ENCODE data around the gene LY9.

Gene LY9

GRCh38 chr1:160834945-160835565 lies 39.1 kb downstream of the LY9 start:
- Histone ChIP-seq H3K4me1 (ENCODE audit: control insufficient read depth, insufficient read depth, low read length) (no peaks in the 10 kb centered on the region; the same call in 1 of the 2 replicates), H3K36me3 (ENCODE audit: control insufficient read depth, insufficient read depth, low read length) (no peaks in the 10 kb centered on the region), H3K27me3 (ENCODE audit: control insufficient read depth, insufficient read depth, low read length) (no peaks in the 10 kb centered on the region), H3K27ac (ENCODE audit: low read length) (no peak overlapping the region), H3K9me3 (ENCODE audit: control insufficient read depth, insufficient read depth, low read length) (no peaks in the 10 kb centered on the region), H3K4me3 (ENCODE audit: low read length) (no peak overlapping the region)
- WGBS (ENCODE audit: insufficient coverage, insufficient read length): no CpG with 5 or more reads among the region's 3 CpGs
- DNase-seq (ENCODE audit: low read depth, low spot score): no peak

DNA sequence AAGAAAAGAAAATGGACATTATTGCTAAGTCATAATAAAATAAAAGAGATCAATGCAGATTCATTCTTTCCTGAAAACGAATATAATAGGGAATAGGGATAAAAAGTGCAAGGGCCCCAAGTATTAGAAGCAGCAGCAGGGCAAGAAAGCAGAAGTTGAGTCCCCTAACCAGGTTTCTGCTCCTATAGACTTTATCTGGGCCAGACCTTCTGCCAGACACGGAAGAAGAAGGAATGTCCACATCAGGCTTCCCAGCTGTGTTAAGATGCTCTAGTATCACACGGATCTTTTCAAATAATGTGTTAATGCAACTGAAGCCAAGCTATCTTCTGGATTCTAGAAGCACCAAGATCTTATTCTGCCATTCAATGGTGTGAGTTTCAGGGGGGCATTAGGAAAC lies 39.8 kb downstream of the LY9 start:
- Histone ChIP-seq H3K9me3 (ENCODE audit: control insufficient read depth, insufficient read depth, low read length) (no peaks in the 10 kb centered on the region), H3K27ac (ENCODE audit: low read length) (no peak overlapping the region), H3K27me3 (ENCODE audit: control insufficient read depth, insufficient read depth, low read length) (no peaks in the 10 kb centered on the region), H3K4me1 (ENCODE audit: control insufficient read depth, insufficient read depth, low read length) (no peaks in the 10 kb centered on the region; the same call in 1 of the 2 replicates), H3K36me3 (ENCODE audit: control insufficient read depth, insufficient read depth, low read length) (no peaks in the 10 kb centered on the region), H3K4me3 (ENCODE audit: low read length) (no peak overlapping the region)
- no peak for DNase-seq (ENCODE audit: low read depth, low spot score)
- WGBS (ENCODE audit: insufficient coverage, insufficient read length): no CpG with 5 or more reads among the region's 3 CpGs

DNA sequence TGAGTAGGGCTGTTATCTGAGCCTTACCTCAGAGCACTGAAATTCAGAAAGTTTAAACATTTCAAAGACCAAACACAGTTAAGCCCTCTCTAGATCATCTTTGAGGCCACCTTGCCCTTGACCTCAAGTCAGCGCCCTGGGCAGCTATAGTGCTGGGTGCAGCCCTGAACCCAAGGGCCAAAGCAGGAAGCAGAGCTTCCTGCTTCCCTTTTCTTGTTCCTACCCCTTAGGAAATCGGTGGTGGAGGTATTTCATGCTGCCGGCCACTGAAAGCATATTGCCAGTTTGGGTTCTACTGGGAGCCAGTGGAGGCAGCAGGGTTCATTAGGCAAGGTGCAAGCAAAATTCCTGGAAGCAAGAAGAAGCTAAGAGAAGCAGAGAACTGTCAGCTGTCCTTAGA lies 40.6 kb downstream of the LY9 start:
- no peaks in the 10 kb centered on the region; the same call in 1 of the 2 replicates for H3K4me1 ChIP-seq (ENCODE audit: control insufficient read depth, insufficient read depth, low read length)
- no peak for DNase-seq (ENCODE audit: low read depth, low spot score)
- H3K27ac ChIP-seq (ENCODE audit: low read length): no peak overlapping the region
- no peak overlapping the region for H3K4me3 ChIP-seq (ENCODE audit: low read length)
- no peaks in the 10 kb centered on the region for H3K36me3 ChIP-seq (ENCODE audit: control insufficient read depth, insufficient read depth, low read length)
- no peaks in the 10 kb centered on the region for H3K9me3 ChIP-seq (ENCODE audit: control insufficient read depth, insufficient read depth, low read length)
- no CpG with 5 or more reads among the region's 3 CpGs for WGBS (ENCODE audit: insufficient coverage, insufficient read length)
- no peaks in the 10 kb centered on the region for H3K27me3 ChIP-seq (ENCODE audit: control insufficient read depth, insufficient read depth, low read length)

GRCh38 chr1:160836981-160837557 lies 41.1 kb downstream of the LY9 start:
- H3K9me3 ChIP-seq (ENCODE audit: control insufficient read depth, insufficient read depth, low read length): no peaks in the 10 kb centered on the region
- WGBS (ENCODE audit: insufficient coverage, insufficient read length): no CpG with 5 or more reads among the region's 4 CpGs
- H3K27ac ChIP-seq (ENCODE audit: low read length): no peak overlapping the region
- no peaks in the 10 kb centered on the region for H3K36me3 ChIP-seq (ENCODE audit: control insufficient read depth, insufficient read depth, low read length)
- DNase-seq (ENCODE audit: low read depth, low spot score): no peak
- no peaks in the 10 kb centered on the region; the same call in 1 of the 2 replicates for H3K4me1 ChIP-seq (ENCODE audit: control insufficient read depth, insufficient read depth, low read length)
- no peak overlapping the region for H3K4me3 ChIP-seq (ENCODE audit: low read length)
- H3K27me3 ChIP-seq (ENCODE audit: control insufficient read depth, insufficient read depth, low read length): no peaks in the 10 kb centered on the region

DNA sequence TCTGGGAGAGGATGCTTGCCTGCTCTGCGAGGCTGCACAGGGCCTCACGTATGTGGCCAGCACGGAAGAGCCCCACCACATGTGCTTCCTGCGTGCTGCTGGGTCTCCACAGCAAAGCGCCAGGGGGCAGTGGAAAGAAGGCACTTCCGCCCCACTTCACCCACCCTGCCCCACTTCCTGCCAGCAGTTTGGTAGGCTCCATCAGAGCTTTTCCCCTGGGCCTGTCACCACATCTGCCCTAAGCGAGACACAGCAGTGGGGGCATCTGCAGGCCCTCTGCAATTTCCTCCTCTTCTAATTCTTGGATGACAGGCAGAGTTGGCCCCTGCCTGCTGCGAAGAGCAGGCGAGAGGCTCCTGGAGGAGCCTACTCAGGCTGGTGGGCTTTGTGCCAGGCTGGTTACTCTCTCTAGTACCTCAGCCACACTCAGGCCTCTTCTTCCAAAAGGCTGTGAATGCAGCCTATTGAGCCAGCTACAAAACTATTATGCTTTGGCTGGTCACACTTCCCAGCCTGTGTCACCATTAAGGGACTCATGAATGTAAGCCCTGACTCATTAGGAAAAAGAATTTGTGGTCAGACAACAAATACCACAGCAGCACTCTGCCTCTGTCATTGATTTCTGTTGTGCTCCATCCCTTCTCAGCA lies 41.7 kb downstream of the LY9 start:
- no peak overlapping the region for H3K27ac ChIP-seq (ENCODE audit: low read length)
- H3K4me3 ChIP-seq (ENCODE audit: low read length): no peak overlapping the region
- no peak for DNase-seq (ENCODE audit: low read depth, low spot score)
- H3K4me1 ChIP-seq (ENCODE audit: control insufficient read depth, insufficient read depth, low read length): no peaks in the 10 kb centered on the region; the same call in 1 of the 2 replicates
- H3K36me3 ChIP-seq (ENCODE audit: control insufficient read depth, insufficient read depth, low read length): no peaks in the 10 kb centered on the region
- H3K27me3 ChIP-seq (ENCODE audit: control insufficient read depth, insufficient read depth, low read length): no peaks in the 10 kb centered on the region
- WGBS (ENCODE audit: insufficient coverage, insufficient read length): no CpG with 5 or more reads among the region's 9 CpGs
- H3K9me3 ChIP-seq (ENCODE audit: control insufficient read depth, insufficient read depth, low read length): no peaks in the 10 kb centered on the region

GRCh38 chr1:160838888-160839287 lies 42.9 kb downstream of the LY9 start:
- WGBS (ENCODE audit: insufficient coverage, insufficient read length): no CpG with 5 or more reads among the region's 7 CpGs
- no peaks in the 10 kb centered on the region for H3K9me3 ChIP-seq (ENCODE audit: control insufficient read depth, insufficient read depth, low read length)
- no peak for DNase-seq (ENCODE audit: low read depth, low spot score)
- H3K27me3 ChIP-seq (ENCODE audit: control insufficient read depth, insufficient read depth, low read length): no peaks in the 10 kb centered on the region
- no peaks in the 10 kb centered on the region for H3K36me3 ChIP-seq (ENCODE audit: control insufficient read depth, insufficient read depth, low read length)
- no peak overlapping the region for H3K27ac ChIP-seq (ENCODE audit: low read length)
- H3K4me1 ChIP-seq (ENCODE audit: control insufficient read depth, insufficient read depth, low read length): no peaks in the 10 kb centered on the region; the same call in 1 of the 2 replicates
- H3K4me3 ChIP-seq (ENCODE audit: low read length): no peak overlapping the region

- Histone ChIP-seq H3K4me1 (ENCODE audit: control insufficient read depth, insufficient read depth, low read length) (no peaks in the 10 kb centered on the region; the same call in 1 of the 2 replicates), H3K27me3 (ENCODE audit: control insufficient read depth, insufficient read depth, low read length) (no peaks in the 10 kb centered on the region), H3K4me3 (ENCODE audit: low read length) (no peak overlapping the region), H3K27ac (ENCODE audit: low read length) (no peak overlapping the region), H3K36me3 (ENCODE audit: control insufficient read depth, insufficient read depth, low read length) (no peaks in the 10 kb centered on the region), H3K9me3 (ENCODE audit: control insufficient read depth, insufficient read depth, low read length) (no peaks in the 10 kb centered on the region)
- WGBS (ENCODE audit: insufficient coverage, insufficient read length): 100% methylated on average over 1 of the region's 2 CpGs
- no peak for DNase-seq (ENCODE audit: low read depth, low spot score)
Observed at GRCh38 chr1:160839746-160840145, 43.8 kb downstream of the LY9 start.

DNA sequence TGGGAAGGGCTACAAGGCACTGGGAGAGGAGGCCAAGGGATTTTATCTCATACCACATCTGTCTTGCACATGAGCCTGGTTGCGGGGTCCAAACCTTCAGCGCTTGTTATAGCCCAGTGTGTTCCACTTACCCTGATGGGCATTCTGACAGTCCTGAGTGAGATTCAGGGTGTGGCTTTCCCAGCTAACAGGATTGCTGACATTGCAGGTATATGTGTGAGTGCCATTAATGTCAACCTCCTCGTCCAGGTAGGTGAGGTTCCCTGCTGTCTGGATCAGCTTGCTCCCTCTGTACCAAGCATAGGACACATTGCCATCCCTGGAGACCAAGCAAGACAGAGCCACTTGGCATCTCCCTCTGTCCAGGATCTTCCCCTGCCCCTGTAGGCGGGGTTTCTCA lies 45.1 kb downstream of the LY9 start:
- Histone ChIP-seq H3K9me3 (ENCODE audit: control insufficient read depth, insufficient read depth, low read length) (no peaks in the 10 kb centered on the region), H3K27ac (ENCODE audit: low read length) (no peak overlapping the region), H3K4me1 (ENCODE audit: control insufficient read depth, insufficient read depth, low read length) (no peaks in the 10 kb centered on the region; the same call in 1 of the 2 replicates), H3K36me3 (ENCODE audit: control insufficient read depth, insufficient read depth, low read length) (no peaks in the 10 kb centered on the region), H3K4me3 (ENCODE audit: low read length) (no peak overlapping the region), H3K27me3 (ENCODE audit: control insufficient read depth, insufficient read depth, low read length) (no peaks in the 10 kb centered on the region)
- no peak for DNase-seq (ENCODE audit: low read depth, low spot score)
- no CpG with 5 or more reads among the region's 4 CpGs for WGBS (ENCODE audit: insufficient coverage, insufficient read length)

DNA sequence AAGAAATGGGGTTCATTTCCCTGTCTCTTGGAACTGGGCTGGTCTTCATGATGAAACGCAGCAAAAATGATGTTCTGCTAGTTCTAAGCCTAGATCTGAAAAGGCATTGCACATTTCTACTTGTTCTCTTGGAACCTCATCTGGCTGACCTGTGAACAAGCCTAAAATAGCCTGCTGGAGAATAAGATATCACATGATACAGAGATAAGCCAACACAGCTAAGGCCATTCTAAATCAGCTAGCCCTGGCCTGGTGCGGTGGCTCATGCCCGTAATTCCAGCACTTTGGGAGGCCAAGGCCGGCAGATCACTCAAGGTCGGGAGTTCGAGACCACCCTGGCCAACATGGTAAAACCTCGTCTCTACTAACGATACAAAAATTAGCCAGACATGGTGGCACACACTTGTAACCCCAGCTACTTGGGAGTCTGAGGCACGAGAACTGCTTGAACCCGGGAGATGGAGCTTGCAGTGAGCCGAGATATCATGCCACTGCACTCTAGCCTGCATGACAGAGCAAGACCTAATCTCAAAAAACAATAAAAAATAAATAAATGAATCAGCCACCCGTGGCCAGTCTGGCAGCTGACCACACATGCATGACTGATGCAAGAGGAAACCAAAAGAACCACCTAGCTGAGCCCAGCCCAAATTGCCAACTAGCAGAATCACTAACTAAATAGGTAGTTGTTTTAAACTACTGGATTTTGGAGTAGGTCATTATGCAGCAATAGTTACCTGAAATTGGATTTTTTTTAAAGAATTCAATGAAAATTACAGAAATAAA lies 48.7 kb downstream of the LY9 start:
- Histone ChIP-seq H3K27ac (ENCODE audit: low read length) (no peak overlapping the region), H3K4me3 (ENCODE audit: low read length) (no peak overlapping the region), H3K9me3 (ENCODE audit: control insufficient read depth, insufficient read depth, low read length) (no peaks in the 10 kb centered on the region), H3K4me1 (ENCODE audit: control insufficient read depth, insufficient read depth, low read length) (no peaks in the 10 kb centered on the region), H3K36me3 (ENCODE audit: control insufficient read depth, insufficient read depth, low read length) (no peaks in the 10 kb centered on the region), H3K27me3 (ENCODE audit: control insufficient read depth, insufficient read depth, low read length) (peaks cover 1% of the 10 kb centered on the region; the same call in 1 of the 2 replicates)
- no peak for DNase-seq (ENCODE audit: low read depth, low spot score)
- WGBS (ENCODE audit: insufficient coverage, insufficient read length): no CpG with 5 or more reads among the region's 12 CpGs

DNA sequence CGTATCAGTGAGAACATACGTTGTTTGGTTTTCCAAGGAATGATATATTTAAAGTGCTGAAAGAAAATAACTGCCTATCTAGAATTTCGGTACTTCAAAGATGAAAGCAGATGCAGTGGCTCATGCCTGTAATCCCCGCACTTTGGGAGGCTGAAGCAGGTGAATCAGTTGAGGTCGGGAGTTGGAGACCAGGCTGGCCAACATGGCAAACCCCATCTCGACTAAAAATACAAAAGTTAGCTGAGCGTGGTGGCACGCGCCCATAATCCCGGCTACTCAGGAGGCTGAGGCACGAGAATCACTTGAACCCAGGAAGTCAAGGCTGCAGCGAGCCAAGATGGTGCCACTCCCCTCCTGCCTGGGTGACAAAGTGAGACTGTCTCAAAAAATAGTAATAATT lies 50.3 kb downstream of the LY9 start:
- H3K9me3 ChIP-seq (ENCODE audit: control insufficient read depth, insufficient read depth, low read length): no peaks in the 10 kb centered on the region
- H3K27ac ChIP-seq (ENCODE audit: low read length): no peak overlapping the region
- H3K27me3 ChIP-seq (ENCODE audit: control insufficient read depth, insufficient read depth, low read length): peaks cover 1% of the 10 kb centered on the region; the same call in 1 of the 2 replicates
- no peaks in the 10 kb centered on the region for H3K4me1 ChIP-seq (ENCODE audit: control insufficient read depth, insufficient read depth, low read length)
- no peaks in the 10 kb centered on the region for H3K36me3 ChIP-seq (ENCODE audit: control insufficient read depth, insufficient read depth, low read length)
- no peak overlapping the region for H3K4me3 ChIP-seq (ENCODE audit: low read length)
- DNase-seq (ENCODE audit: low read depth, low spot score): no peak
- WGBS (ENCODE audit: insufficient coverage, insufficient read length): no CpG with 5 or more reads among the region's 12 CpGs
